ENCODE results near the gene SPAG16. TPM values are rescaled to one million over a fixed set of nuclear protein-coding genes. Genes with fewer than 3 reads are reported as not detected.
"Not testable (repeated sequence)": the region's sequence is repeated elsewhere in the genome, so short reads cannot be mapped to it uniquely, and the experiment has no call there.

SPAG16 gene
- total and polyA plus RNA-seq, 4 donors, result 8.7 to 90.6 (median 21.6) TPM

DNA sequence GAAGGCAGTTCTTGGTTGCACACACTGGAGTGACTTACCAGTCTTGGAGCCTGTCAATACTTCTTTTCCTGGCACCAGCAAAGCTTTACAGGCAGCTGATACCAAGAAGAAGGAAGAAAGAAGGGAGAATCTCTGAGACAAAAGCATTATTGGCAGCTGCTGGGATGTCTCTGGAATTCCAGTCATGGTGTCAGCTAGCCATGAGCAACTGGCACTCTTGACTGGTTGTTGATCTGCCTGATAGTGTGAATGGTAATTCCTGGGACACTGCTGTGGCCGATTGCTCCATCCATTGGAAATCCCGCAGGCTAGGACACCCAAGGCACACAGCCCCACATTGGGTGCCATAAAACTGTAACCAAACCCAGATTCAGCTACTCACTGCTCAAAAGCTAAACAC is 17.8 kb upstream of the SPAG16 start:
- DNase-seq, result no peak
- Histone ChIP-seq H3K4me1 (ENCODE audit: control insufficient read depth in 5 of 5, insufficient read depth in 5 of 5, low read length in 5 of 5) (no peaks in the 10 kb centered on the region), H3K36me3 (ENCODE audit: control insufficient read depth in 4 of 4, insufficient read depth in 4 of 4, low read length in 4 of 4) (no peaks in the 10 kb centered on the region)

DNA sequence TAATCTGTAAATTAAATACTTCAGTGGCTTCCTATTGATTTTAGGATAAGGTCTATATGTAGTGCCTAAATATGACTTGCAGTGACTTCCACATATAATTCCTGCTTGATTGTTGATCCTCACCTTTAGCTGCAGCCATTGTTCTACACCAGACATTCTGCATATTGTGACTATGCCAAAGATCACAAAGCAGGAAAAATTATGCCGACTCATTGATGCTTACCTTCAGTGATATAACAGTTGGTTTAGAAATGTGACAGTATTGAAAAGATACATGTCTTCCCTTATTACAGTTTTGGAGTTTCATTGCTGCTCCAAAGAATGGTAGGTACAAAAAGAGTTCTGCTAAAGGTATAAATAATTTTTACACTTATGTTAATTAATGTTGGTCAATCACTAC is 12.3 kb upstream of the SPAG16 start:
- Histone ChIP-seq H3K4me1 (ENCODE audit: control insufficient read depth in 5 of 5, insufficient read depth in 5 of 5, low read length in 5 of 5) (no peaks in the 10 kb centered on the region), H3K27ac (ENCODE audit: low read depth in 1 of 2, low read length in 1 of 2) (no peak overlapping the region), H3K27me3 (ENCODE audit: control insufficient read depth in 3 of 3, insufficient read depth in 3 of 3, low read length in 2 of 3) (no peaks in the 10 kb centered on the region), H3K9me3 (ENCODE audit: control insufficient read depth in 4 of 4, insufficient read depth in 3 of 4, low read length in 3 of 4) (peaks cover 0 to 2% (median 0%) of the 10 kb centered on the region in 4 donors), H3K4me3 (no peak overlapping the region), H3K36me3 (ENCODE audit: control insufficient read depth in 4 of 4, insufficient read depth in 4 of 4, low read length in 4 of 4) (no peaks in the 10 kb centered on the region), H3K9ac (ENCODE audit: insufficient read depth in 1 of 2, low read length in 2 of 2) (no peak overlapping the region)
- no peak for DNase-seq
- ATAC-seq (ENCODE audit: insufficient read depth, low FRiP score), result no peak
- WGBS, 2 donors, result 82 to 91% methylated on average over 1 of the region's 1 CpG
- TF ChIP-seq, protein P1, sequence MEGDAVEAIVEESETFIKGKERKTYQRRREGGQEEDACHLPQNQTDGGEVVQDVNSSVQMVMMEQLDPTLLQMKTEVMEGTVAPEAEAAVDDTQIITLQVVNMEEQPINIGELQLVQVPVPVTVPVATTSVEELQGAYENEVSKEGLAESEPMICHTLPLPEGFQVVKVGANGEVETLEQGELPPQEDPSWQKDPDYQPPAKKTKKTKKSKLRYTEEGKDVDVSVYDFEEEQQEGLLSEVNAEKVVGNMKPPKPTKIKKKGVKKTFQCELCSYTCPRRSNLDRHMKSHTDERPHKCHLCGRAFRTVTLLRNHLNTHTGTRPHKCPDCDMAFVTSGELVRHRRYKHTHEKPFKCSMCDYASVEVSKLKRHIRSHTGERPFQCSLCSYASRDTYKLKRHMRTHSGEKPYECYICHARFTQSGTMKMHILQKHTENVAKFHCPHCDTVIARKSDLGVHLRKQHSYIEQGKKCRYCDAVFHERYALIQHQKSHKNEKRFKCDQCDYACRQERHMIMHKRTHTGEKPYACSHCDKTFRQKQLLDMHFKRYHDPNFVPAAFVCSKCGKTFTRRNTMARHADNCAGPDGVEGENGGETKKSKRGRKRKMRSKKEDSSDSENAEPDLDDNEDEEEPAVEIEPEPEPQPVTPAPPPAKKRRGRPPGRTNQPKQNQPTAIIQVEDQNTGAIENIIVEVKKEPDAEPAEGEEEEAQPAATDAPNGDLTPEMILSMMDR (IDR thresholded peaks at IDR 0.05; ENCODE audit: control extremely low read depth, extremely low read depth), result no peak

More for the DNA sequence above, 17.8 kb upstream of the SPAG16 start:
- Histone ChIP-seq H3K27ac (ENCODE audit: low read depth in 1 of 2, low read length in 1 of 2) (no peak overlapping the region), H3K4me3 (no peak overlapping the region), H3K9me3 (ENCODE audit: control insufficient read depth in 4 of 4, insufficient read depth in 3 of 4, low read length in 3 of 4) (no peaks in the 10 kb centered on the region), H3K9ac (ENCODE audit: insufficient read depth in 1 of 2, low read length in 2 of 2) (no peak overlapping the region), H3K27me3 (ENCODE audit: control insufficient read depth in 3 of 3, insufficient read depth in 3 of 3, low read length in 2 of 3) (no peaks in the 10 kb centered on the region)
- no peak for ATAC-seq (ENCODE audit: insufficient read depth, low FRiP score)
- TF ChIP-seq, protein P1 (IDR thresholded peaks at IDR 0.05; ENCODE audit: control extremely low read depth, extremely low read depth), result no peak
- 81 to 90% methylated on average over 2 of the region's 2 CpGs for WGBS, 2 donors

DNA sequence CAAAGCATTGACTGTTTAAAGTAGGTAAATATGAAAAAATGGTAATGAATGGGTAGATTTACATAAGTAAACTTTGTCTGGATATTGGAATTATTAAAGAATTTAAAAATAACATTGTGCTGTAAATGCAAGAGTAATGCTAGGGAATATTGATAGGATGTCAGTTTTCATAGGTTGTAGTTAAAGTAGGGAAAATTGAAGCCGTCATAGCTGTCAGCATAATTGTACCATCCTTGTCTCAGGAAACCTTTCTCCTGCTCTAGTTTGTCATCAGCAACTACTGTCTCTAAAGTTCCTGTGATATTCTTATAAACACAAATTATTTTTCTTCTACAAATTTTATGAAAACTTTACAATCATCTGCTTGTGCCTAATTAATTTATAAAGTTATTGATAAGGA is 10.1 kb upstream of the SPAG16 start:
- Histone ChIP-seq H3K9me3 (ENCODE audit: control insufficient read depth in 4 of 4, insufficient read depth in 3 of 4, low read length in 3 of 4) (peaks cover 0 to 6% (median 3%) of the 10 kb centered on the region in 4 donors), H3K36me3 (ENCODE audit: control insufficient read depth in 4 of 4, insufficient read depth in 4 of 4, low read length in 4 of 4) (no peaks in the 10 kb centered on the region), H3K4me3 (no peak overlapping the region), H3K27me3 (ENCODE audit: control insufficient read depth in 3 of 3, insufficient read depth in 3 of 3, low read length in 2 of 3) (no peaks in the 10 kb centered on the region), H3K9ac (ENCODE audit: insufficient read depth in 1 of 2, low read length in 2 of 2) (no peak overlapping the region), H3K4me1 (ENCODE audit: control insufficient read depth in 5 of 5, insufficient read depth in 5 of 5, low read length in 5 of 5) (no peaks in the 10 kb centered on the region), H3K27ac (ENCODE audit: low read depth in 1 of 2, low read length in 1 of 2) (no peak overlapping the region)
- 90 to 96% methylated on average over 1 of the region's 1 CpG for WGBS, 2 donors
- no peak for ATAC-seq (ENCODE audit: insufficient read depth, low FRiP score)
- DNase-seq, result no peak
- TF ChIP-seq, protein P1 (IDR thresholded peaks at IDR 0.05; ENCODE audit: control extremely low read depth, extremely low read depth), result no peak

DNA sequence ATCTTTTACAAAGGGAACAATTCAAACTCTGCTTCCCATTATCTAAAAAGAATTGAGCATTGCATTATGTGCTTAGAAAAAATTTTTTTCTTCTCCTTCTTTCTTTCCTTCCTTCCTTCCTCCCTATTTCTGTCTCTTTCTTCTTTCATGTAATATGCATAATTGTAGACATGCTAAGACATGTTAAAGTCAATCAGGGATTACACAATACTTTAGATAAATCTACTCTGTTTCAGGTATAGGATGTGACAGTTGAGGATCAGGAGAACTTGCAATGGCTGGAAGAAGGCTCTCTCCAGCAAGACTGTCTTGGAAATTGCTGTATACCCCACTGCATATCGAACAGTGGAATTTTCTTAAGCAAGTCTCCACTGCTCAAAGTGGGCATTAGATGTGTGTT is 9.0 kb upstream of the SPAG16 start:
- WGBS, 2 donors, result 92 to 97% methylated on average over 1 of the region's 1 CpG
- Histone ChIP-seq H3K9ac (ENCODE audit: insufficient read depth in 1 of 2, low read length in 2 of 2) (no peak overlapping the region), H3K4me3 (no peak overlapping the region), H3K9me3 (ENCODE audit: control insufficient read depth in 4 of 4, insufficient read depth in 3 of 4, low read length in 3 of 4) (peaks cover 0 to 6% (median 3%) of the 10 kb centered on the region in 4 donors), H3K36me3 (ENCODE audit: control insufficient read depth in 4 of 4, insufficient read depth in 4 of 4, low read length in 4 of 4) (no peaks in the 10 kb centered on the region), H3K27ac (ENCODE audit: low read depth in 1 of 2, low read length in 1 of 2) (no peak overlapping the region), H3K4me1 (ENCODE audit: control insufficient read depth in 5 of 5, insufficient read depth in 5 of 5, low read length in 5 of 5) (no peaks in the 10 kb centered on the region), H3K27me3 (ENCODE audit: control insufficient read depth in 3 of 3, insufficient read depth in 3 of 3, low read length in 2 of 3) (no peaks in the 10 kb centered on the region)
- no peak for ATAC-seq (ENCODE audit: insufficient read depth, low FRiP score)
- DNase-seq, result no peak
- TF ChIP-seq, protein P1 (IDR thresholded peaks at IDR 0.05; ENCODE audit: control extremely low read depth, extremely low read depth), result no peak

DNA sequence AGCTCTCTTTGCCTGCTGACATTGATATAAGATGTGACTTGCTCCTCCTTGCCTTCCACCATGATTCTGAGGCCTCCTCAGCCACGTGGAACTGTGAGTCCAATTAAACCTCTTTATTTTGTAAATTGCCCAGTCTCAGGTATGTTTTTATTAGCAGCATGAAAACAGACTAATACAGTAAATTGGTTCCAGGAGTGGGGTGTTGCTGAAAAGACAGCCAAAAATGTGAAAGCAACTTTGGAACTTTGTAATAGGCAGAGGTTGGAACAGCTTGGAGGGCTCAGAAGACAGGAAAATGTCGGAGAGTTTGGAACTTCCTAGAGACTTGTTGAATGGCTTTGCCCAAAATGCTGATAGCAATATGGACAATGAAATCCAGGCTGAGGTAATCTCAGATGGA is 7.1 kb upstream of the SPAG16 start:
- not testable (repeated sequence) for ATAC-seq (ENCODE audit: insufficient read depth, low FRiP score); H3K27ac ChIP-seq (ENCODE audit: low read depth in 1 of 2, low read length in 1 of 2); DNase-seq; H3K9me3 ChIP-seq (ENCODE audit: control insufficient read depth in 4 of 4, insufficient read depth in 3 of 4, low read length in 3 of 4); H3K36me3 ChIP-seq (ENCODE audit: control insufficient read depth in 4 of 4, insufficient read depth in 4 of 4, low read length in 4 of 4); H3K27me3 ChIP-seq (ENCODE audit: control insufficient read depth in 3 of 3, insufficient read depth in 3 of 3, low read length in 2 of 3); H3K4me1 ChIP-seq (ENCODE audit: control insufficient read depth in 5 of 5, insufficient read depth in 5 of 5, low read length in 5 of 5); H3K4me3 ChIP-seq; H3K9ac ChIP-seq (ENCODE audit: insufficient read depth in 1 of 2, low read length in 2 of 2)
- WGBS, 2 donors, result 70 to 82% methylated on average over 2 of the region's 2 CpGs

Data from lung (tissue), 12 donors.